Neural cell (in vitro differentiated cells): Measurements from ENCODE around the gene SDC3. TPM values are rescaled to one million over a fixed set of nuclear protein-coding genes. Genes with fewer than 3 reads are reported as not detected.
"Not testable (repeated sequence)": the region's sequence is repeated elsewhere in the genome, so short reads cannot be mapped to it uniquely, and the experiment has no call there.

Source experiments
- H2AFZ ChIP-seq: fragments of 200-600, 300-800 bp; sonication (generic), shearing (Covaris generic); 2 replicates; pipeline ENCODE4 v1.6.0; 2014; ENCODE audit warnings: low read depth, mild to moderate bottlenecking, antibody characterized with exemption, low read length, moderate library complexity
- H3F3A ChIP-seq: fragments of 200-600 bp; shearing (Covaris generic); 2 replicates; pipeline ENCODE4 v1.6.1; 2016; ENCODE audit warnings: mild to moderate bottlenecking, moderate library complexity, mixed read lengths, antibody characterized with exemption, low read length; ENCODE audit not compliant: insufficient read depth, poor library complexity, severe bottlenecking
- H3K27ac ChIP-seq: fragments of 200-600, 300-800 bp; sonication (generic), shearing (Covaris generic); 2 replicates; pipeline ENCODE4 v1.5.1; 2014; ENCODE audit warnings: mild to moderate bottlenecking, low read length, moderate library complexity
- H3K27me3 ChIP-seq: fragments of 300-800, 200-600 bp; sonication (generic), shearing (Covaris generic); 2 replicates; pipeline ENCODE4 v1.6.0; 2014; ENCODE audit warnings: mild to moderate bottlenecking, low read depth, low read length, moderate library complexity; ENCODE audit not compliant: insufficient read depth
- H3K36me3 ChIP-seq: fragments of 300-800, 200-600 bp; sonication (generic), shearing (Covaris generic); 2 replicates; pipeline ENCODE4 v1.5.1; 2014; ENCODE audit warnings: mild to moderate bottlenecking, antibody characterized with exemption, low read length, moderate library complexity; ENCODE audit not compliant: insufficient read depth
- H3K4me2 ChIP-seq: fragments of 300-800, 200-600 bp; sonication (generic), shearing (Covaris generic); 2 replicates; pipeline ENCODE4 v1.6.0; 2014; ENCODE audit warnings: mild to moderate bottlenecking, low read length
- H3K4me3 ChIP-seq: fragments of 300-800, 200-600 bp; sonication (generic), shearing (Covaris generic); 2 replicates; pipeline ENCODE4 v1.5.1; 2014; ENCODE audit warnings: mild to moderate bottlenecking, low read length, moderate library complexity
- H3K79me2 ChIP-seq: fragments of 200-600 bp; shearing (Covaris generic); replicated peaks from 2 replicates; pipeline ENCODE4 v1.6.0; 2014; ENCODE audit warnings: mild to moderate bottlenecking, low read length, moderate library complexity; ENCODE audit not compliant: insufficient read depth
- H3K9ac ChIP-seq: fragments of 300-800, 200-600 bp; sonication (generic), shearing (Covaris generic); 2 replicates; pipeline ENCODE4 v1.6.1; 2016; ENCODE audit warnings: mild to moderate bottlenecking, low read length, mixed read lengths
- H3K9me2 ChIP-seq: fragments of 200-600 bp; shearing (Covaris generic); 2 replicates; pipeline ENCODE4 v1.6.1; 2016; ENCODE audit warnings: mild to moderate bottlenecking, low read length, mixed read lengths; ENCODE audit not compliant: insufficient read depth
- H3K9me3 ChIP-seq: fragments of 200-600, 300-800 bp; sonication (generic), shearing (Covaris generic); 2 replicates; pipeline ENCODE4 v1.6.1; 2016; ENCODE audit warnings: mild to moderate bottlenecking, mixed run types, low read length, moderate library complexity, mixed read lengths
- H4K20me1 ChIP-seq: fragments of 200-600 bp; shearing (Covaris generic); 2 replicates; pipeline ENCODE4 v1.6.1; 2016; ENCODE audit warnings: mild to moderate bottlenecking, mixed run types; ENCODE audit not compliant: insufficient read depth
- EP300 ChIP-seq: fragments of 450-650 bp; conservative IDR thresholded peaks from 2 replicates; pipeline ENCODE4 v1.6.1; 2014; ENCODE audit warnings: antibody characterized with exemption, mild to moderate bottlenecking, moderate library complexity; ENCODE audit not compliant: poor library complexity, severe bottlenecking
- EZH2 ChIP-seq: fragments of 200-600, 300-800 bp; shearing (Covaris generic), sonication (generic); IDR thresholded peaks from 2 replicates; pipeline ENCODE4 v1.6.1; 2014; ENCODE audit warnings: antibody characterized with exemption, low read length, borderline replicate concordance, mild to moderate bottlenecking; ENCODE audit not compliant: insufficient read depth, poor library complexity, severe bottlenecking
- MXI1 ChIP-seq: fragments of 450-650 bp; conservative IDR thresholded peaks from 2 replicates; pipeline ENCODE4 v1.6.1; 2014; ENCODE audit warnings: antibody characterized with exemption, mild to moderate bottlenecking; ENCODE audit not compliant: poor library complexity, severe bottlenecking
- POLR2AphosphoS5 ChIP-seq: IDR thresholded peaks from 2 replicates; pipeline ENCODE4 v1.6.1; 2012
- RAD21 ChIP-seq: fragments of 450-650 bp; conservative IDR thresholded peaks from 2 replicates; pipeline ENCODE4 v1.6.1; 2014; ENCODE audit warnings: antibody characterized with exemption, mild to moderate bottlenecking, moderate library complexity
- SMC3 ChIP-seq: fragments of 450-650 bp; conservative IDR thresholded peaks from 2 replicates; pipeline ENCODE4 v1.6.1; 2014; ENCODE audit warnings: antibody characterized with exemption, mild to moderate bottlenecking, moderate library complexity; ENCODE audit not compliant: poor library complexity
- TAF1 ChIP-seq: IDR thresholded peaks from 2 replicates; pipeline ENCODE4 v1.6.1; 2012; ENCODE audit warnings: low read depth
- polyA plus RNA-seq: library from polyadenylated mRNA; depleted of rRNA; stranded (reverse); fragments of >200 nt; gene quantifications from 2 replicates; pipeline ENCODE4 v1.2.3, GENCODE V29; 2014
- TF ChIP-seq, protein P1 (sequence below): IDR thresholded peaks from 2 replicates; pipeline ENCODE4 v1.6.1; 2012; ENCODE audit warnings: borderline replicate concordance

SDC3 gene
- polyA plus RNA-seq, 1 donor from 2014 or later = 55.2 TPM

DNA sequence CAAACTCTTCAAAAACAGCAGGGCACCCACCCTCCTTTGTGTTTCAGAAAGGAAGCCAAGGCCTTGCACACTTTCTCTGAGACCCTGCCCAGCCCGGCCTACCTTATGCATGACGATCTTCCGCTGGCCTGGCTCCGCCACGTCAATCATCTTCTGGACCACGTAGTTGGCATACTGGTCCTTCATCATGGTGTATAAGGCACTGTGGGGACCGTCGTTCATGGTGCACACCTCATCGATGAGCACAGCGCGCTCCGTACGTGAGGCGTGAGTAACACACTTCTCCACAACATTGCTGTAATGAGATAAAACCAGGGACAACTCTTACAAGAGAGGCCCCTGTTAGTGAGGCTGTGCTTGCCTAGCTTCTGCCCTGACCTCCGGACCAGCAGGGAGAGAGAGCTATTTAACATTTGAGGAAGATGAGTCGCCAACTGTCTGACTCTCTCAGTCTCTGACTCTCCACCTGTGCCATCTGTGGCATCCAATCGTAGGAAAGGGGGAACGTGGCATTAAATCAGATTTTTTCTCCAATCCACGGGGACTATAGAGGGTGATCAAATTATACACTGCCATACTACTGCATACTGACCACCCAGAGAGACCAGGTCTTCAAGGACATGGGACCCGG, 28.1 kb upstream of the SDC3 start:
- peaks cover 5% of the 10 kb centered on the region for H3K36me3 ChIP-seq

DNA sequence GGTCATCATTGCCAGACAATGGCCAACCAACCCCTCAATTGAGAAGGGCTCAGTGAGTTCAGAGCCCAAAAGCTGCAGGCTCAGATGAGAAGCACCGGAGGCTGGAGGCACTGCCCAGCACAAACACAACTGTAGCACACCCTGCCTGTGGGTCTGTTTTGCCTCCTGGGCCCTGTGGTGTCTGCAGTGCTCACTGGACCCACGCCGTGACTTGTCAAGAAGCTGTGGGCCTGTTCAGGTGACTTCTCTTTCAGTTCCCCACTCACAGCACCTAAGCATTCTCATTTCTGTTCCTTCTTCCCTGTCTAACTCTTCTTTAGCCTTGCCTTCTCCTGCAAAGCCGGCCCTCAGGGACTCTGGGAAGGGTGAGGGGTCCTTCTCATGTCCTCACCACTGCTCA, 27.2 kb upstream of the SDC3 start:
- H3K36me3 ChIP-seq, H3K27me3 ChIP-seq, H3K27ac ChIP-seq, H3K9ac ChIP-seq, H3K9me3 ChIP-seq, H3K4me2 ChIP-seq, H2AFZ ChIP-seq, H3K79me2 ChIP-seq, H3K9me2 ChIP-seq, H4K20me1 ChIP-seq, H3K4me3 ChIP-seq, H3F3A ChIP-seq: not testable (repeated sequence)

More for the DNA sequence above, 28.1 kb upstream of the SDC3 start:
- Histone ChIP-seq H2AFZ (no peak overlapping the region), H3K9me3 (no peaks in the 10 kb centered on the region), H4K20me1 (no peaks in the 10 kb centered on the region), H3K27ac (no peak overlapping the region), H3K27me3 (no peaks in the 10 kb centered on the region), H3K79me2 (no peaks in the 10 kb centered on the region), H3K9ac (no peak overlapping the region), H3K9me2 (no peaks in the 10 kb centered on the region), H3F3A (no peaks in the 10 kb centered on the region), H3K4me3 (no peak overlapping the region), H3K4me2 (no peak overlapping the region)
- TF ChIP-seq EZH2 (no peak), MXI1 (no peak), POLR2AphosphoS5 (no peak), SMC3 (no peak), RAD21 (no peak)
- TF ChIP-seq, protein P1, sequence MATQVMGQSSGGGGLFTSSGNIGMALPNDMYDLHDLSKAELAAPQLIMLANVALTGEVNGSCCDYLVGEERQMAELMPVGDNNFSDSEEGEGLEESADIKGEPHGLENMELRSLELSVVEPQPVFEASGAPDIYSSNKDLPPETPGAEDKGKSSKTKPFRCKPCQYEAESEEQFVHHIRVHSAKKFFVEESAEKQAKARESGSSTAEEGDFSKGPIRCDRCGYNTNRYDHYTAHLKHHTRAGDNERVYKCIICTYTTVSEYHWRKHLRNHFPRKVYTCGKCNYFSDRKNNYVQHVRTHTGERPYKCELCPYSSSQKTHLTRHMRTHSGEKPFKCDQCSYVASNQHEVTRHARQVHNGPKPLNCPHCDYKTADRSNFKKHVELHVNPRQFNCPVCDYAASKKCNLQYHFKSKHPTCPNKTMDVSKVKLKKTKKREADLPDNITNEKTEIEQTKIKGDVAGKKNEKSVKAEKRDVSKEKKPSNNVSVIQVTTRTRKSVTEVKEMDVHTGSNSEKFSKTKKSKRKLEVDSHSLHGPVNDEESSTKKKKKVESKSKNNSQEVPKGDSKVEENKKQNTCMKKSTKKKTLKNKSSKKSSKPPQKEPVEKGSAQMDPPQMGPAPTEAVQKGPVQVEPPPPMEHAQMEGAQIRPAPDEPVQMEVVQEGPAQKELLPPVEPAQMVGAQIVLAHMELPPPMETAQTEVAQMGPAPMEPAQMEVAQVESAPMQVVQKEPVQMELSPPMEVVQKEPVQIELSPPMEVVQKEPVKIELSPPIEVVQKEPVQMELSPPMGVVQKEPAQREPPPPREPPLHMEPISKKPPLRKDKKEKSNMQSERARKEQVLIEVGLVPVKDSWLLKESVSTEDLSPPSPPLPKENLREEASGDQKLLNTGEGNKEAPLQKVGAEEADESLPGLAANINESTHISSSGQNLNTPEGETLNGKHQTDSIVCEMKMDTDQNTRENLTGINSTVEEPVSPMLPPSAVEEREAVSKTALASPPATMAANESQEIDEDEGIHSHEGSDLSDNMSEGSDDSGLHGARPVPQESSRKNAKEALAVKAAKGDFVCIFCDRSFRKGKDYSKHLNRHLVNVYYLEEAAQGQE = no peak

DNA sequence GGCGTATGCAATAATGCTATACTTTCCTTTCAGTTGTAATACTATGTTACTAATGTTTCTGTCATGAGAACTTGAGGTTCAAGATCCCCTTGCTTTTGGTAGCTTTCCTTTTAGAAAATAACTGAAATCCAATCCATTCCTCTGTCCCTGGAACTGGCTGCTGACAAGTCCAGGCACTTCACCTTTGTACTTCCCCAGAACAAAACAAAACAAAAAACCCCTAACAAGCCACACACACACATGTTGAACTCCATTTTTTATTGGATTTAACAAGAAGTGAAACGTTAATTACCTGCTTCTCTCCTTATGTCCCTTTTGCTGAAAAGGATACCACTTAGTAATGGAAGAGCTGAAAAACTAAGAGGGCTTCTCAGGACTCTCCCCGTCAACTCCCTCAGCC, 26.1 kb upstream of the SDC3 start:
- no peaks in the 10 kb centered on the region for H3K79me2 ChIP-seq
- no peak overlapping the region for H3K27ac ChIP-seq
- TF ChIP-seq EP300 (no peak), POLR2AphosphoS5 (no peak), SMC3 (no peak), TAF1 (no peak), EZH2 (no peak)
- TF ChIP-seq, protein P1 = no peak
- H4K20me1 ChIP-seq = no peaks in the 10 kb centered on the region
- no peak overlapping the region for H3K4me3 ChIP-seq
- H3K9me3 ChIP-seq = no peaks in the 10 kb centered on the region
- no peaks in the 10 kb centered on the region for H3K9me2 ChIP-seq
- peaks cover 5% of the 10 kb centered on the region for H3K36me3 ChIP-seq
- H2AFZ ChIP-seq = no peak overlapping the region
- H3F3A ChIP-seq = no peaks in the 10 kb centered on the region
- no peak overlapping the region for H3K4me2 ChIP-seq
- H3K27me3 ChIP-seq = no peaks in the 10 kb centered on the region
- H3K9ac ChIP-seq = no peak overlapping the region
